Fibroblast of lung (primary cell): ENCODE measurements around the gene PLEKHA7. TPM values are rescaled to one million over a fixed set of nuclear protein-coding genes. Genes with fewer than 3 reads are reported as not detected.

Experiments used
- DNase-seq, 2 donors: peaks; one replicate each; pipeline versions ENCODE4 v3.0.0 to v3.0.0-alpha.2; 2010; ENCODE audit warnings: low read depth in 2 of 2
- H2AFZ ChIP-seq: 2 replicates; pipeline ENCODE4 v1.5.1; 2012; ENCODE audit warnings: low read length, control low read depth, inconsistent platforms
- H3K27ac ChIP-seq: 2 replicates; pipeline ENCODE4 v1.5.1; 2011; ENCODE audit warnings: low read length, control low read depth; ENCODE audit not compliant: insufficient read depth
- H3K27me3 ChIP-seq: 2 replicates; pipeline ENCODE4 v1.5.1; 2011; ENCODE audit warnings: mild to moderate bottlenecking, low read length; ENCODE audit not compliant: control insufficient read depth, insufficient read depth
- H3K36me3 ChIP-seq: 2 replicates; pipeline ENCODE4 v1.5.1; 2011; ENCODE audit warnings: low read length; ENCODE audit not compliant: control insufficient read depth, insufficient read depth
- H3K4me1 ChIP-seq: 2 replicates; pipeline ENCODE4 v1.5.1; 2011; ENCODE audit warnings: low read length; ENCODE audit not compliant: control insufficient read depth, insufficient read depth; ENCODE audit errors: extremely low read depth
- H3K4me2 ChIP-seq: 2 replicates; pipeline ENCODE4 v1.5.1; 2011; ENCODE audit warnings: low read length, control low read depth; ENCODE audit not compliant: insufficient read depth; ENCODE audit errors: extremely low read depth
- H3K4me3 ChIP-seq, 4 experiments: fragments of 200-600 bp in 1 of 4; sonication (generic) in 1 of 4; replicated peaks in 1 of 4; 2 replicates each; pipeline ENCODE4 v1.5.1; 2011 to 2016; ENCODE audit warnings: low read length in 4 of 4, low read depth in 3 of 4, mild to moderate bottlenecking in 3 of 4, control low read depth in 2 of 4, inconsistent platforms in 1 of 4, mixed read lengths in 1 of 4; ENCODE audit not compliant: insufficient read depth in 1 of 4; ENCODE audit errors: control extremely low read depth in 1 of 4
- H3K79me2 ChIP-seq: 2 replicates; pipeline ENCODE4 v1.5.1; 2012; ENCODE audit warnings: mild to moderate bottlenecking, low read length, inconsistent platforms; ENCODE audit not compliant: control insufficient read depth, insufficient read depth
- H3K9ac ChIP-seq: 2 replicates; pipeline ENCODE4 v1.5.1; 2011; ENCODE audit warnings: mild to moderate bottlenecking, low read length, control low read depth; ENCODE audit not compliant: insufficient read depth
- H3K9me3 ChIP-seq: 2 replicates; pipeline ENCODE4 v1.5.1; 2012; ENCODE audit warnings: low read depth, low read length; ENCODE audit not compliant: control insufficient read depth, insufficient read depth
- H4K20me1 ChIP-seq: 2 replicates; pipeline ENCODE4 v1.5.1; 2011; ENCODE audit warnings: low read length; ENCODE audit not compliant: control insufficient read depth, insufficient read depth; ENCODE audit errors: extremely low read depth
- EZH2 ChIP-seq: IDR thresholded peaks from 2 replicates; pipeline ENCODE4 v1.5.1; 2012; ENCODE audit warnings: low read length, control low read depth, mild to moderate bottlenecking; ENCODE audit errors: missing control alignments
- polyA plus RNA-seq, 2 donors: library from polyadenylated mRNA; depleted of rRNA in 1 of 2; stranded (reverse) in 1 of 2; unstranded in 1 of 2; fragments of >200 nt; gene quantifications; 2 replicates each; pipeline ENCODE4 v1.2.1, GENCODE V29; 2011 to 2012; ENCODE audit warnings: missing spikeins in 1 of 2
- total RNA-seq: library from RNA; depleted of rRNA; stranded (reverse); fragments of >200 nt; gene quantifications from 2 replicates; pipeline ENCODE4 v1.2.1, GENCODE V29; 2014
- TF ChIP-seq, protein P1 (sequence below), 2 donors: IDR thresholded peaks in 1 of 2; conservative IDR thresholded peaks in 1 of 2; 1 replicate in 1 of 2; 2 replicates in 1 of 2; pipeline ENCODE4 v1.5.1; 2011 to 2012; ENCODE audit warnings: low read length in 2 of 2, control low read depth in 1 of 2, inconsistent platforms in 1 of 2, low read depth in 1 of 2, mild to moderate bottlenecking in 1 of 2

PLEKHA7 gene
- total and polyA plus RNA-seq, 2 donors (not counting 1 experiment from before 2014, with no cell fraction given) = 0.11 to 0.17 TPM

DNA sequence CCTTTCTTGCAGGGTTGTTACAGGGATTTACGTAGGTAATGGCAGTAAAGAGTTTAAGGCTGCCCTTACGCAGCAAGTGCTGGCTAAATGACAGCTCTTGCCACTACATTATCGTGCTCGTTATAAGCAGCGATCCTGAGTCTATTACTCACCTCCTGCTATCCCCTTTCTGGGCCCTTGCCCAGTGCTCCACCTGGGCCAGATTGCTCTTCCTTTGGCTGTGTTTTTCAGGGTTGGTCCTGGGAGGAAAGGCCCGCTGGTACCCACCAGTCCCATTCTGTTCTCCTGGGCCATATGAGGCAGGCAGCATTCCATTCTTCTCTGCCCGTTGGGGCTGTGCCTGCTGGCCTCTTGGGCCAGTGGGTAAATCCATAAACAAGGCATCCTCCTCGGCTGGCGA lies 188.2 kb downstream of the PLEKHA7 start:
- Histone ChIP-seq H3K79me2 (no peaks in the 10 kb centered on the region), H3K27me3 (peaks cover 5% of the 10 kb centered on the region), H3K36me3 (no peaks in the 10 kb centered on the region), H4K20me1 (no peaks in the 10 kb centered on the region), H3K9me3 (no peaks in the 10 kb centered on the region), H3K4me1 (no peaks in the 10 kb centered on the region), H3K9ac (no peak overlapping the region), H3K4me2 (no peak overlapping the region), H2AFZ (no peak overlapping the region), H3K27ac (no peak overlapping the region), H3K4me3 (no peak overlapping the region)
- DNase-seq = peak in 1 of 2 donors; percentile 46
- TF ChIP-seq, protein P1, sequence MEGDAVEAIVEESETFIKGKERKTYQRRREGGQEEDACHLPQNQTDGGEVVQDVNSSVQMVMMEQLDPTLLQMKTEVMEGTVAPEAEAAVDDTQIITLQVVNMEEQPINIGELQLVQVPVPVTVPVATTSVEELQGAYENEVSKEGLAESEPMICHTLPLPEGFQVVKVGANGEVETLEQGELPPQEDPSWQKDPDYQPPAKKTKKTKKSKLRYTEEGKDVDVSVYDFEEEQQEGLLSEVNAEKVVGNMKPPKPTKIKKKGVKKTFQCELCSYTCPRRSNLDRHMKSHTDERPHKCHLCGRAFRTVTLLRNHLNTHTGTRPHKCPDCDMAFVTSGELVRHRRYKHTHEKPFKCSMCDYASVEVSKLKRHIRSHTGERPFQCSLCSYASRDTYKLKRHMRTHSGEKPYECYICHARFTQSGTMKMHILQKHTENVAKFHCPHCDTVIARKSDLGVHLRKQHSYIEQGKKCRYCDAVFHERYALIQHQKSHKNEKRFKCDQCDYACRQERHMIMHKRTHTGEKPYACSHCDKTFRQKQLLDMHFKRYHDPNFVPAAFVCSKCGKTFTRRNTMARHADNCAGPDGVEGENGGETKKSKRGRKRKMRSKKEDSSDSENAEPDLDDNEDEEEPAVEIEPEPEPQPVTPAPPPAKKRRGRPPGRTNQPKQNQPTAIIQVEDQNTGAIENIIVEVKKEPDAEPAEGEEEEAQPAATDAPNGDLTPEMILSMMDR (conservative IDR thresholded peaks at IDR 0.05 in 1 of 2, IDR thresholded peaks at IDR 0.05 in 1 of 2; ENCODE audit: low read depth in 1 of 2, low read length in 2 of 2) = no peak

DNA sequence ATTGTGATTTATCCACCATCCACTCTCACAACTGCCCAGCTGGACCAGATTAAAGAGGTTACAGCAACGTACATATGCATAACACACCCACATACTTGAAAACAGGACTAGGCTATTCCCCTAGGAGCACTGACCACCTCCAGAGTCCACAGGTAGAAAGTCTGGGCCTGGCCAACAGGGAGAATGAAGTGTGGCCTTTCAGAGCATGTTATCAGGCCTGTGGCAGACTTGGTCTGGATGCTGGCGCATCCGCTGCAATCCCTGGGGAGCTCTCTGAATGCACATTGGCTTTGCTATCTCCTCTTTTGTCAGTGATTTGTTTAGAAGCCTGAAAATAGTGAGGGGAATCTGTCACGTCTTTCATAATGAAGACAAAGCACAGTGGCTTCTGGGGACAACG lies 189.1 kb downstream of the PLEKHA7 start:
- Histone ChIP-seq H3K4me3 (no peak overlapping the region), H3K27me3 (peaks cover 5% of the 10 kb centered on the region), H3K4me2 (no peak overlapping the region), H4K20me1 (no peaks in the 10 kb centered on the region), H3K4me1 (no peaks in the 10 kb centered on the region), H3K27ac (no peak overlapping the region), H3K36me3 (no peaks in the 10 kb centered on the region), H2AFZ (no peak overlapping the region), H3K79me2 (no peaks in the 10 kb centered on the region), H3K9me3 (no peaks in the 10 kb centered on the region), H3K9ac (no peak overlapping the region)
- TF ChIP-seq EZH2 = no peak
- TF ChIP-seq, protein P1 (conservative IDR thresholded peaks at IDR 0.05 in 1 of 2, IDR thresholded peaks at IDR 0.05 in 1 of 2; ENCODE audit: low read depth in 1 of 2, low read length in 2 of 2) = no peak
- DNase-seq = no peak

DNA sequence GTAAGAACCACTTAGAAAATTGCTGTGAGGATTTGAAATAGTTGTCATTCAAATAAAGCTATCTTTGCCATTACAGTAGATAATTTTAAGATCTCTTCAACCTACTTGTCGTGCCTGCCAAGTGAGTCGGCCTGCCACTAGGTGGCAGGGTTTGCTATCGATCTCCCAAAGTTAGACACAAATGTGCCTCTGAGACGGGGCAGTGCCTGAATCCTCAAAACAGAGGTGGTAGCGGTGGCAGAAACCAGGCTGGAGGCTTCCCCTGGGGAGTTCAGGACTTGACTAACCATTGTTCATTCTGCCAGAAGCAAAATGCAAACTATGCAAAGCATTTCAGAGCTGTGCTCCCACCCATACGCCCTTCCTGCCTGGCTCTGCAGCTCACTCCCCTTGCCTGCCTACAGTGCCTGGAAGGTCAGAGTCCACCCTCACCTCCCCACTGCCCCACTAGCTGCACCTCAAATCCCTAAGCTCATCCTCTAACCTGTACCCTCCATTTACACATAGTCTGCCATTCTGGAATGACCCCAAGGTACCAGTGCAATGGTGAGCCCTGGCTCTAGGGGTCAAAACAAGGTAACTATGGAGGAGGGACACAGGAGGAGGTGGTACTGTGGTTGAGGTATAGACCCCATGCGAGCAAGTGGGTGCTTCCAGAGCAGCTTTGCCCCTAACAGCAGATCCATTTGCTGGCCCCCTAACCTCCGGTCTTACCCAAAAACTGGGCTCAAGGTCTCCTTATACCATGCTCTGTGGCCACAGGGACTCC lies 193.7 kb downstream of the PLEKHA7 start:
- H2AFZ ChIP-seq = no peak overlapping the region
- H3K4me2 ChIP-seq = no peak overlapping the region
- TF ChIP-seq, protein P1 (conservative IDR thresholded peaks at IDR 0.05 in 1 of 2, IDR thresholded peaks at IDR 0.05 in 1 of 2; ENCODE audit: low read depth in 1 of 2, low read length in 2 of 2) = peak; percentile 83 to 90
- no peak for TF ChIP-seq EZH2

More for the DNA sequence above, 193.7 kb downstream of the PLEKHA7 start:
- no peaks in the 10 kb centered on the region for H3K36me3 ChIP-seq
- H3K9me3 ChIP-seq = no peaks in the 10 kb centered on the region
- DNase-seq = peak; percentile 61 to 70
- H4K20me1 ChIP-seq = no peaks in the 10 kb centered on the region
- no peak overlapping the region for H3K27ac ChIP-seq
- no peak overlapping the region for H3K4me3 ChIP-seq
- peaks cover 6% of the 10 kb centered on the region for H3K27me3 ChIP-seq
- no peaks in the 10 kb centered on the region for H3K79me2 ChIP-seq
- no peak overlapping the region for H3K9ac ChIP-seq
- H3K4me1 ChIP-seq = no peaks in the 10 kb centered on the region
